HG03196 (cell line): ENCODE measurements around the gene MARK1.

Experiments
- ATAC-seq: cut with Tn5 transposase; IDR thresholded peaks from one replicate; pipeline ENCODE4 v1.9.1; 2021; ENCODE audit not compliant: unreplicated experiment

The MARK1 gene

DNA sequence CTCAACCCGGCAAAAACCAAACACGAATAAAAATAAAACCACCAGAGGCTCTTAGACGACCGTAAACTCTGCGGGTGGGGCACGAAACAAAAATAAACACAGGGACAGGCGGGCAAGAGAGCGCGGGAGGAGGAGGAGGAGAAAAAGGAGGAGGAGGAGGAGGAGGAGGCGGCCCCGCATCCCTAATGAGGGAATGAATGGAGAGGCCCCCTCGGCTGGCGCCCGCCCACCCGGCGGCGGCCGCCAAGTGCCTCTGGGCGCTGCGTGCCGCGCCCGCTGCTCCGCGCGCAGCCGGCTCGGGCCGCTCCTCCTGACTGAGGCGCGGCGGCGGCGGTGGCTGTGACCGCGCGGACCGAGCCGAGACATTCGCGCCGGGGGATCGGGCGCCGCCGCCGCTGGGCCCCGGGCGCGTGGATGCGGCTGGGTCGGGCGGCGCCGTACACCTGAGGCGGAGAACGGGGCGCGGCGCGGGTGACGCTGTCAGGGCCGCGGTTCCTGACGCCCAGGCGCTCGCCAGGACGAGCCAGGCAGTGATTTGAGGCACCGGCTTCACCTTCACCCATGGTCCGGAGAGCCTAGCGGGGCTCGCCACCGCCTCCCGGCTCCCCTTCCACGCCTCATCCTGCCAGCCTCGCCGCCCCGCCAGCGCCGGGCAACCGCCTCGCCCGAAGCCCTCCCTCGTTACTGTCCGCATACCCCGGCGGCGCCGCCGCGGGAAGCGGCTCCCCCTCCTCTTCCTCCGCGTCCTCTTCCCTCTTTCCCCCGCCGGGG lies at the start of gene MARK1:
MARK1 (plus strand) TSS at position 229 of the 771 bp plus-strand sequence. CDS start 687 bp downstream, outside the sequence.
- no peak for ATAC-seq

- no peak for ATAC-seq
Measured at GRCh38 chr1:220483700-220484099, 44.2 kb upstream of the MARK1 start.

DNA sequence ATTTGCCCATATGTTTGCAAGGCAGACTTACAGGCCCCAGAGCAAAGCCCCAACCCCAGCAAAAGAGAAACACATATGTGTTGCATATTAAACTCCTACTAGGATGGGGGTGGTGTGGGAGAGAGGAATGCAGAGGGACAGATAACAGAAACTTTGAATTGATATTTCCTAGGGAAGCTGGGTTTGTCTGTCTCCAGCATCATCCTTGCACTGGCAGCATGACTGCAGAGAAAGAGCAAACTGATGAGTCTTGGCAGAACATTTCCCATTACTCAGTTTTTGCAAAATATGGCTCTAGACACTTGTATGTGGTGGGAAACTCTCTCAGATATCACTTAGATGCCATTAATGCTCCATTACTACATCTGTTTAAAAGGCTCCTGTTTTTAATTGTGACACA lies 43.8 kb upstream of the MARK1 start:
- ATAC-seq: no peak

GRCh38 chr1:220485131-220485530 lies 42.8 kb upstream of the MARK1 start:
- ATAC-seq: no peak

DNA sequence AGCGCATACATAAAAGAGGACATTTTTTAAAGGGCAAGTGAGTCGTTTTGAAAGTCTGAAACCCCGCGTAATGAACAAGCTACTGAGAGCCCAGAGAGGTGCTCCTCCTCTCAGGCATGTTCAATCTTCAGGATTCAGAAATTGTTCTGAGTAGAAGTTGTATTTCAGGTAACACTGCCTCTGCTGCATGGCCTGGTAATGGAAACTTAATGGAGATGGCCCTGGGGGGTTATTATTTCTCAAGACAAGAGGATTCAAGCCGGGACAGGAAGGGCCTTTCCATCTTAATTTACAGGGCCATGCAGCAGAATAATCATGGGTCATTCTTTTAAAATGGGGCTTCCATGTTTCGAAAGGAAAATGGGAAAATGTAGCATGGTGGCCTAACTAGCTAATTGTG lies 42.1 kb upstream of the MARK1 start:
- no peak for ATAC-seq

DNA sequence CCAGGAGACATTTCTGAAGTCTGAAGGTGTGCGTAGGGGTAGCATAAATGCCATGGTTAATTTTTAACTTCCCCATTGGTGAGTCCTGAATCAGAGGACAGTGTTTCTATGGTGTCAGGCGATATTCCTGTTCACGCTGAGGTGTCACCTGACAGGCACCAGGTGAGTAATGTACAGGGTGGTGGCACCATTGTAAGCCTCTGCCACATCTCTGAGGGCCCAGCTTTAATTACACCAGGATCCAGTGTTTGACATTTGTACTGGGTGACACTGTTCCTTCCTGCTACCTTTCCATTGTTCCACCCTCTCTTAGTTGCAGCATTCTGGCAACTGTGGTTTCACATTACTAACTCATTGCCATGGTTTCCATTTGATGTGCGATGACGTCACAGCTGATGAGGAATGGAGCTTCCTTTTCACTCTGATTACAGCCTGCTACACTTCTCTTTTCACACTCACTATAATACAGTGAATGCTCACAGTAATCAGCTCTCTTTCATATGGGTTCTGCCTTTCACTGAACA lies 40.6 kb upstream of the MARK1 start:
- no peak for ATAC-seq

DNA sequence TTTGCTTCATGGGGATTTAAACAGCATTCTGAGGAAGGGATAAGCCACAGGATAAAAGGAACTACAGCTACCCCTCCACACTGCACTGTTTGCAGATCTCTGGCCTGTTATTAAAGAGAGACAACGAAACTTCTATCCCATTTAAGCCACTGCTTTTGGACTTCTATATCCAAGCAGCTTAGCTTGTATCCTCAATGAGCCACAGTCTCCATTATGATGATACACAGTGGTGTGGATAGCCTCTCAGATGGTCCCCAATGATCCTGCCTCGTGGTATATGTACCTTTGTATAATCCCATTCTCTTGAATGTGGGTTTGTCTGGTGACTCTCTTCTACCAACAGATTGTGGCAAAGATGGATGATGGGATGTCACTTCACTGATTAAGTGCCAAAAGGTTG lies 36.0 kb upstream of the MARK1 start:
- no peak for ATAC-seq

GRCh38 chr1:220497220-220497947 lies 30.6 kb upstream of the MARK1 start:
- ATAC-seq: no peak

GRCh38 chr1:220498188-220498587 lies 29.7 kb upstream of the MARK1 start:
- ATAC-seq: no peak

DNA sequence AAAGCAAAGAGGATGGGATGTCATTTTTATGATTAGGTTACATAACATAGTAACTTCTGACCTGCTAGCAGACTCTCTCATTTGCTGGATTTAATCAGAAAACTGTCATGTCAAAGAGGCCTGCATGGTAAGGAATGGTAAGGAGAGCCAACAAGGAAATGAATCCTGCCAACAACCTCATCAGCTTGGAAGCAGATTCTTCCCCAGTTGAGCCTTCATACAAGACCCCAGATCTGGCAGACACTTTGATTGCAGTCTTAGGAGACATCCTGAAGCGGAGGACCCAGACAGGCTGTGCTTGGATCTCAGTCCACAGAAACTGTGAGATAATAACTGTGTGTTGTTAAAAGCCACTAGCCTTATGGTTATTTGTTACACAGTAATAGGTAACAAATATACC lies 27.6 kb upstream of the MARK1 start:
- no peak for ATAC-seq

- no peak for ATAC-seq
Measured at GRCh38 chr1:220504329-220504728, 23.6 kb upstream of the MARK1 start.

- no peak for ATAC-seq
Measured at GRCh38 chr1:220507085-220507484, 20.9 kb upstream of the MARK1 start.

DNA sequence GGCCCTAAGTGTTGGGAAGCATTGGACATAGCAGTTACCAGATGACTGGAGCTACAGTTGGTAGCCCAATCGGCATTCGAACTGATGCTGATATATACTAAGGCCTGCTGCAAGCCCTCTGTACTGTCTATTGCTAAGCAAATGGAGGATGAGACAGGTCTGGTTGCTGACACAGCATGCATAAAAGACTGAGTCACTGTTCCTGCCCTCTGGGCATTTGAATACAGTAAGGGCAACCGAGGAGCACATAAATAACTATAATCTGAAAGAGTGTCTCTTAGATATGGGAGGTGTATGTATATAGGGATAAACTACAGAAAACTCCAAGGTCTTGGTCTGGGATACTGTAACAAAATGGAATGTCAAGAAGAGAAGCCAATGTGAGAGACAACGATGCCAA lies 16.8 kb upstream of the MARK1 start:
- ATAC-seq: no peak

DNA sequence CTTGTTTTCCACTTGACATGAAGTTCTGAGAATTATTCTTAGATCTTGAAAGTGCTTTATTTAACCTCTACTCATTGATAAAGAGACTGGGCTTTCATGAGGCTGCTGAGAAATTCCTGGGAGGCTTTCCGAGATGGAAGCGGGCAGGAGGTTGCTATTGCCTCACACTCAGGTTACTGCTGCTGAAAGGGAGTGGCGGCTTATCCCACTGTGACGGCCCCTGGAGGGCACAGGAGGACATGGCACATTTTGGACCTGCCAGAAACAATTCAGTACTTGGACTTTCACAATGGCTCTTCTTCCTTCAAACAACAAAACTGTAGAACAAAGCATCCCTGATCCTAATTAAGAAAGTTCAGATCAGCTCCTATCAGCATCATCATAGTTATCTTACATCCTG lies 16.2 kb upstream of the MARK1 start:
- ATAC-seq: no peak

DNA sequence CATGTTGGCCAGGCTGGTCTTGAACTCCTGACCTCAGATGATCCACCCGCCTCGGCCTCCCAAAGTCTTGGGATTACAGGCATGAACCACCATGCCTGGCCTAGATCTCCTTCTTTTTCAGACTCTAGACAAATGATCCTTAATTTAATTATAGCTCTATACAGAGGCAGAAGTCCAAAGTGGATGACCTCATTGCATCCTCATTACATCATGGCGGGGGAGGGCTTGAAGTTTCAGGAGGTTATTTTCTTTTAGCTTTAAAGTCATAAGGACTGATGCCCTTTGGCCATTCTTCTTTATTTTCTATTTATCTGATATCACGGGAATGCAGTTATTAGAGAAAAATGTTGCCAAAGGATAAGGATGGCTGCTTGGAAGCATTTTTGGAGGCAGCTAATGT lies 14.1 kb upstream of the MARK1 start:
- no peak for ATAC-seq

DNA sequence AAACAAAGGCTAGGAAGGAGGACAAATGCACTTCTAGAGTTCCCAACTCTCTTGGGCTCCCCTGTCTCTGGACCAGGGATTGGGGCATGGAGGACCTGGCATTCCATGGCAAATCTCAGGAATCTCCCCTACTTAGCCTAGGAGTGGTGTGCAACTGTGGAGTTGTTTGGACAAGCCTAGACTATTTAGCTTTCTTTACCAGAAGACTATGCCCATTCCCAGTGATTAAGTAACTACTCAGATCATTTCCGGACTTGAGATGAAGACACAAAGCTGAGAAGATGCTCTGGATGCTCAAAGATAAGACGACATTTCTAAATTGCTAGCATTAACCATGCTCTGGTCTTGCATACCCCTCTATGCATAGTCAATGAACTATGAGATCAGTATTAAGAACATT lies 13.7 kb upstream of the MARK1 start:
- no peak for ATAC-seq

DNA sequence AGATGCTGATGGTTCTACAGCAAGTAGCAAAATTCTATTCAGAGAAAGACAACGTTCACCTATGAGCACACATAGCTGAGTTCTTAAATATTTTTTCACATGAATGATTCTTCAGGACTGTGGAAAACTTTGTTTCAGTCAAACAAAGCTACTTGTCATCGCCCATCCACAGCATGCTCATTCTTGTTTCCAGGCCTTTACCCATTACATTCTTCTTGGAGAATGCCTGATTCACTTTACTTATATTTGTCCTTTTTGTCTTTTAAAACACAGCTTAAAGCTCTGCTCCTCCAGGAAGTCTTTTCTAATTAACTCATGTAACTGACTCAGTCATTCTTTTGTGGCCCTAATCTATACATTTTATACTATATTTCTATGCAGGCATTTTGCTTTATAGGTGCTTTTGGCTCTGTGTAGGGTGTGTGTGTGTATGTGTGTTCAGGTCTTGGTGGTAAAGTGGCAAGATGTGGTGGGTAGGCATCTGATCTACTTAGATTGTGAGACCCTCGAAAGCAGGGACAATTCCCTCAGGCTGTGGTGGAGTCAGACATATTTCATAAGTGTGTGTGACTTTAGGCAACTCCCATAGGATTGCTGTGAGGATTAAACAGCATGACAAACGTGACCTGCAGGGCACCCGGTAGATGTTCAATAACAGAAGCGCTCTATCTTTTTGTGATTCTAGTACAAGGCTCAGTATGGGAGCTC lies 11.8 kb upstream of the MARK1 start:
- ATAC-seq: no peak

DNA sequence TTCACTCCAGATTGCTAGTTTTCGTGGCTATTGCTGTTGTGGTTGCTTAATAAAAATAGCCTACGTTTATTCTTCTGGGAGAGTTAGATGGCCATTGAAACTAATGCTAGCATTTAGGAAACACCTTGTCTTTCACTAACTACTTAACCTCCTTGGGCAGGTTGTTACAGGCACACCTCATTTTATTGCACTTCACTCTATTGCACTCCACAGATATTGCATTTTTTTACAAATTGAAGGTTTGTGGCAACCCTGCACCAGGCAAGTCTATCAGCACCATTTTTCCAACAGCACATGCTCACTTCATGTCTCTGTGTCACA lies 11.3 kb upstream of the MARK1 start:
- ATAC-seq: no peak

GRCh38 chr1:220521778-220522177 lies 6.2 kb upstream of the MARK1 start:
- no peak for ATAC-seq

DNA sequence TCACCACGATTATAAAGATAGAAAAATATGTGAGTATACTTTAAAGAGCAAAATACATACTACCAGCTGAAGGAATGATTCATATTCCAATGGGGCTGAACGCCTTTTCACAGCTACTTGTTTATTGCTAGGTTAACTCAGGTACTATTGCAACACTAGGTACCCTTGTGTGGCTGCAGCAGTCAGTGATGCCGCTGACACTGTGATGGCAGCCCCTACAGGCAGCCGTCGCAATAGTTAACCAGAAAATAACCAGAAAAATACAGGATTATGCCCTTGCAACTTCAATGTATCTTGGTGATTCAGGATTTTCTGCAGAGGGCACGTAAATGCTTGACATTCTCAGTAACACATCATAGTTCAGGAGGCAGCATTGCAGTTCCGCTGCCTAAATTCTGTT lies 1.6 kb upstream of the MARK1 start:
- no peak for ATAC-seq

GRCh38 chr1:220527279-220527907 lies 543 bp upstream of the MARK1 start:
- no peak for ATAC-seq
